Stimulated activated CD8-positive, alpha-beta memory T cell treated with anti-CD3 and anti-CD28 coated beads, Interleukin-7, amount 100 ng/mL, for 48 hours (primary cell): ENCODE measurements around the gene STT3B.
"Not testable (repeated sequence)": the region's sequence is repeated elsewhere in the genome, so short reads cannot be mapped to it uniquely, and the experiment has no call there.

Experiments used
- DNase-seq, 2 donors: peaks; one replicate each; pipeline ENCODE4 v3.0.0-alpha.2; 2020; ENCODE audit warnings: low read depth in 1 of 2; ENCODE audit errors: extremely low read depth in 1 of 2

STT3B gene

GRCh38 chr3:31590650-31591049 lies 57.9 kb downstream of the STT3B start:
- no peak for DNase-seq

- DNase-seq, result no peak
These were observed 60.0 kb downstream of the STT3B start for GRCh38 chr3:31592764-31593163.

- no peak for DNase-seq
These were observed 63.5 kb downstream of the STT3B start for GRCh38 chr3:31596176-31596575.

GRCh38 chr3:31600431-31600830 lies 67.7 kb downstream of the STT3B start:
- DNase-seq, result no peak

- DNase-seq, result not testable (repeated sequence)
These were observed 72.6 kb downstream of the STT3B start for GRCh38 chr3:31605333-31605732.

- no peak for DNase-seq
These were observed 73.7 kb downstream of the STT3B start for GRCh38 chr3:31606453-31606852.

DNA sequence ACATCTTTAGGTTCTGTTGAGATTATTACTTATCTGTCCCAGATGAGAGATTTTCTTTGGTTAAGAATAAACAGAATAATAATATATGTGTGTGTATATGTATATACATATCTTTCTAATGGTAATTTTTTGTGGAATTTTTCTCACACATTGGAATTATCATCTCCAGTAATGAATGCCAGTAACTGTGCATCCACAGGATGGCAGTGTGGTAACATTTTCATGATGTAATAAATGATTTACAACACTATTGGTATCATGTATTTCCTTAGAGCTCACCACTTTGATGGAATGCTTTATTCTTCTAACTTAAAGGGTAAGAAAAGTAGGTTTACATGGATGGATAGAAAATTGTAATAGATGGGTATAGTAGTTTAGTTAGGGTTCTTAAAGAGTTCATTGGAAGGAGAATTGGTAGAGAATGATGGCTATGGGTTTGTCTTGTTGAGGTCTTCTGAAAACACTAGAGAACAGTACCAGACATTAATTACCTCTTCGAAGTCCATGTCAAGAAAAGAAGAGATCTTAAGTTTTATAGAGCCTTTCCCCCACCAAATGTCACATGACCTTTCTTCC lies 78.1 kb downstream of the STT3B start:
- DNase-seq, result no peak

DNA sequence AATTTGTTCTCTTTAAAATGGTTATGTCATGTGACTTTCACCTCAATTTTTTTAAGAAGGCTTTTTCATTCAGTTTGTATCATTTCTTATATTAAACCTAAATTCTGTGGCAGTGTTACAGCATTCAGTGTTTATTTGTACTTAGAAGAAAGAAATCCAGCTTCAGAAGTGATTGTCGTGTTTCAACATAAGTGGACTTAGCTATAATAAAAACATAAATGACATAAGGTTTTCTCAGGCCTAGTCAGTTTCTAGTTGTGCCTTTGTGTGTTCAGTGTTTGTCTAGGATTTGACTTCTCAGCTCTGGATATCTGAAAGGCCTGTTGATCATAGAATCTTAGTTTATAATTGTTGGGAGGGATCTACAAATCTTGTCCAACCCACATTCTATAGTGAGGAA lies 80.5 kb downstream of the STT3B start:
- DNase-seq, result no peak

- no peak for DNase-seq
These were observed 80.9 kb downstream of the STT3B start for GRCh38 chr3:31613654-31614053.

DNA sequence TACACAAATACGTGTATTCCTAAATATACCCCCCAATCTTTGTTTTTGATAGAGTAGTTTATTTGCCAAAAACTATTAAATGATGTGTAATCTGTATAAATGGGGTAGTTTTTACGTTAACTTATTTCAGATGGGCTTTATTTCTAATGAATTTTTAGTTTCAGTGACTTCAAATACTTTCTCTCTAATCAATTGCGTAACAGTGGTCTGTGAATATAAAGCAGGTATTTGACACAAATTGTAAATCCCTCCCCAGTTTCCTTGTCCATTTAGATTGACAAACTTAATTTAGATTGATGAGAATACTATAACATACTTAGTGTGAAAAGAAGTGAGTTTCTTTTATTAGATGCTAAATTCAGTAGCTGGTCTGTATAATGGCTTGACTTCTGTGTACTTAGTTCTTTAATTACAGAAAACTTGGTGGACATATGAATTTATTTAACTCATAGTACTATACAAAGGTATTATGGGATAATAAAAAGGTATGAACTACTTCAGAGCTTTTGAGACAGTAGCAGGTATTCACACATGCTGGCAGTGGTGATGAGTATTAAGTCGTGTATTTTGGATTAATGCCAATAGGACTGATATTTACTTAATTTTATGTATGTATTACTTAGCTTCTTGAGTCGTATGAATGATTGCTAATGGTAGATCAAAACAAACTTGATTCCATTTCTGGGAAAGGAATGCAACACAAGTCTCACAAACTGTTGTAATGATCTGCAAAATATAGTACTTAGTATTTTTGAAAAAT lies 81.6 kb downstream of the STT3B start:
- no peak for DNase-seq

DNA sequence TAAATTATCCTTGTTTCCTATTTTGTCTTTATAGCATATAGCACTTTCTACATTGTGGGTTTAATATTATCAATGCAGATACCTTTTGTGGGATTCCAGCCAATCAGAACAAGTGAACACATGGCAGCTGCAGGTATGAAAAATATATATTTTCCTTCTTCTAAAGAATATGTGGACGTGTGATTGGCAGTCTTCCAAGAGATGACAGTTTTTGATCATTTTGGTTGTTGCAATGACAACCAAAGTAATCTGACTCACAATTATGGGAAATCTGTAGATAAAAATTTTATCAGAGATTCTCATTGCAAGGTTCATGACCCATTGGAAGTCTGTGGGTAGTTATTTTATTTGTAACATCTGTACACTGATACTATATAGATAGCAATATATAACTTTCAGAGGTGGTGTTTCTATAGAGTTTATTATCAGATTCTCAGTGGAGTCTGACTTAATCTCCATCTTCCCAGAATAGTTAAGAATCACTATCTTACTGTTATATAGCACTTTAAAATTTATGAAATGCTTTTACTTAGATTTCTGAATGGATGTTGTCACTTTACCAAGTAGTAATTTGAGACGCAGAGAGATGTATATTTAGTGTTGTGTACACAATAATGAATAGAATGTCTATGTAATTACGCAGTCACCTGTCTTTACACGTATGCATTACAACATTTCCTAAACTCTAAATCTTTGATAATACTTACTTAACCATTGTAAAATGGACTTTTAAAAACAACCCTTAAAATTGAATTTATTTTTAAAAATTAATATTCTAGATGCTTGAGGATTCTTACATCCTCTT lies 82.5 kb downstream of the STT3B start:
- DNase-seq, result no peak

- no peak for DNase-seq
These were observed 84.0 kb downstream of the STT3B start for GRCh38 chr3:31616711-31617110.

DNA sequence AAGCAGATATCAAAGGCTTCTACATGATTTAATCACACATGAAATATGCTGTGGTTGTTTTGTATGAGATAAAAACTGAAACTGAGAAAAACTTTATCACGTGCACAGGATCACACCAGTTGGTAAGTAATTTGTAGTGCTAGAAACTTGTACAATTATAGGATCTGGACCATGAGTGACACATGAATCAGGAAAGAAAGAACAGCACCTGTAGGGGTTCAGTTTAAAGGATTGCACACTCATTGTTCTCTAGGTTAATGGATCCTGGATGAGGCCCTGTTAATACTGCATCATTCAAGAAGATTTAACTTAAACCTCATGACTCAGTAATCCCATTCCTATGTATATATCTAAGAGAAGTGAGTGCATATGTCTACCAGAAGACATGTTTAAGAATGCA lies 87.9 kb downstream of the STT3B start:
- DNase-seq, result no peak

DNA sequence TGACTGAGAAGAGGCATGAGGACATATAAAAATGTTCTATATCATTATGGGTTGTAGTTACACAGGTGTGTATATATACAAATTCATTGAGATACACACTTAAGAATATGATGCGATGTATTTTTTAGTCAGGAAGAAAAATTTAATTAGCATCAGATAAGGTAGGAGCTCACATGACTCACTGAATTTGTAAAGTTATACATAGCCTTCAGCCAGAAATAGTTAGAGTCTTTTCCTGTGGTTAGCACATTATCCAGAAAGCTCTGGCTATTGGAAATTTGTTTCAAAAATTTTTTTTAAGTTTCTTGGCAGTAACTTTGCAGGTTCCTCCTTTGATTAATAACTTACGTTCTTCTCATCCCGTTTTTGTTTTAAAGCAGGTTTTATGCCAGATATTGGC lies 88.6 kb downstream of the STT3B start:
- DNase-seq, result no peak

DNA sequence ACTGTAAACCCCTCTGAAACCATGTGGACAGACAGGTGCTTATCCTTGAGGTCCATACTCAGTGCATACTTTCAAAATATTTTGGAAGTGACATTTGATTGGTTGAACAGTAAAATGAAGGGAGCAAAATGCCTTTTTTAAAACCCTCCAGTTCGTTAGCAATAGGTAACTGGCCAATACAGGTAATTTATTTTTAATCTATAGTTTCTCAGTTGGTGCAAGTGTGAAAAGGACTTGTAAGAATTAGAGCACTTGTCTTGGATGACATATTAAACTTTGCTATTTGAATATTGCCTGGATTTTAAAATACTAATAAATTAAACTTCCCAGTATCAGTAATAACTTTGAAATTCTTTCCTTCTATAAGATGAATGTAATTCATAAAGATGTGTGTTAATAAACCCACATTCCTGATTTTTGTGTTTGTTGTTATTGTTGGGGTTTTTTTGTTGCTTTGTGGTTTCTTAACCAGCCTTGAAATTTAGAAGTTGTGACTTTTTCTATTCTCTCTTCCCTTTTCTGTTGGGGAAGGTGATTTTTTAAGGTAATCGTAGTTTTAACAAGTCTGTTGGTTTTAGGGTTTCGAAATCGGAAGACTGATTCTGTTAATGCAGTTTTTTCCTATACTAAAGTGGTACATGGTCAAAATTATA lies 90.0 kb downstream of the STT3B start:
- DNase-seq, result no peak

GRCh38 chr3:31624083-31624709 lies 91.5 kb downstream of the STT3B start:
- DNase-seq, result no peak

DNA sequence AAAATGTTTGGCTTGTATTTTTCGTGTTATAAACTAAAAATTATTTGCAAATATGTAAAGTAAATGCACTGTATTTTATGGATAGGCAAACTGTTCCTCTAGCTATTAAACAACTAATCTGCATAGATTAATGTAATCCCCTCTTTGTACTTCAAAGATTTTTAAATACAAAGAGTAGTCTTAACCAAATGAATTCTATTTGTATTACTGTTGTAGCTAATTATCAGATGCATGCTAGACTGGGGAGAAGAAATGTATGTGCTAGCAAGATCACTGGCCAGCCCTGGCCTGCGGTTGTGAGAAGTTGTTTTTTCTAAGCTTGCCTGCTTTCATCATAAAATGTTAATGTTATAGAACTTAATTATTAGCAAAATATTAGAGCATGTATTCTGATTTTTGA lies 92.6 kb downstream of the STT3B start:
- DNase-seq, result no peak

DNA sequence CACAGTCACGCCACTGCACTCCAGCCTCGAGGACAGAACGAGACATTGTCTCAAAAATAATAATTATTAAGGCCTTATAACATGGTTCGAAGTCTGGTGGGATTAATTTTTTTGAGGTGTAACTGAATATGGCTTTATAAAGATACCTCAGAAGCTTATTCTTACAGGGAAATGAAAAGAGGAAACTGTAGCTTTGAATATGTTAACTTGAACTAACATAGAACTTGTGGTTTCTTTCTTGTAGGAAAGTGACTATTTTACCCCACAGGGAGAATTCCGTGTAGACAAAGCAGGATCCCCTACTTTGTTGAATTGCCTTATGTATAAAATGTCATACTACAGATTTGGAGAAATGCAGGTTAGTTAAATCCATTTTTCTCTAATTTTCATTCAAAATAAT lies 96.3 kb downstream of the STT3B start:
- DNase-seq, result no peak

DNA sequence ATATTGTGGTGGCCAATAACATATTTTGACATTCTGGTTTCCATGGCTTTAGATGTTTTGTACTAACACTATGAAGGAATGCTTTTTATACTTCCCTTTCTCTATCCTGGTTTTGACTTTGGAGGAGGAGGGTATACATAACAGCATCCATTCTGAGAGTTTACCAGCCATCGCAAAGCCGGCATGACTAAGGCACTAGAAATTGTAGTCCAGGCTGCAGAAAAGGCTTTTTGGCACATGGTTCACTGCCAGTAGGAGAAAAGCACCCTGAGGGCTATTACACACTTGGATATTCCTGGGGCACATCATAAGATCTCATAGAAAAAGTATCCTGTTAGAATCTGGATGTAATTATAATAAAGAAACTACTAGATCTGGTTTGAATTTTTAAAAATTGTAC lies 101.8 kb downstream of the STT3B start:
- DNase-seq, result no peak

GRCh38 chr3:31635545-31635944 lies 102.8 kb downstream of the STT3B start:
- no peak for DNase-seq

- DNase-seq, result no peak
These were observed 103.3 kb downstream of the STT3B start for GRCh38 chr3:31636049-31636448.
